Right lobe of liver (tissue), 6 donors: ENCODE results near the gene MAP1LC3B. TPM values are rescaled to one million over a fixed set of nuclear protein-coding genes. Genes with fewer than 3 reads are reported as not detected.

Experiments
- ATAC-seq, 4 donors: fragments of 200-7000 bp; cut with Tn5 transposase; one replicate each; pipeline ENCODE4 v1.9.1; 2020; ENCODE audit warnings: mild to moderate bottlenecking in 4 of 4, moderate library complexity in 4 of 4
- DNase-seq, 3 donors: peaks; one replicate each; pipeline ENCODE4 v3.0.0-alpha.2; 2020
- H3K27ac ChIP-seq, 3 donors: fragments of 200-600 bp; one replicate each; pipeline ENCODE4 v1.8.0; 2022
- H3K27me3 ChIP-seq, 2 donors: fragments of 200-600 bp; one replicate each; pipeline ENCODE4 v1.8.0; 2022
- H3K36me3 ChIP-seq, 4 donors: fragments of 200-600 bp; sonication (generic) in 1 of 4; one replicate each; pipeline versions ENCODE4 v1.5.1 to v1.8.0; 2017 to 2022; ENCODE audit warnings: control low read depth in 1 of 4
- H3K4me1 ChIP-seq, 4 donors: fragments of 200-600 bp; sonication (generic) in 1 of 4; one replicate each; pipeline versions ENCODE4 v1.5.1 to v1.8.0; 2017 to 2022; ENCODE audit warnings: control low read depth in 1 of 4
- H3K4me3 ChIP-seq, 3 donors: fragments of 200-600 bp; one replicate each; pipeline ENCODE4 v1.8.0; 2022
- H3K9me3 ChIP-seq, 4 donors: fragments of 200-600 bp; sonication (generic) in 1 of 4; one replicate each; pipeline versions ENCODE4 v1.5.1 to v1.8.0; 2017 to 2022; ENCODE audit warnings: control low read depth in 1 of 4
- POLR2A ChIP-seq: fragments of 450-650 bp; IDR thresholded peaks from one replicate; pipeline ENCODE4 v1.6.1; 2017; ENCODE audit warnings: antibody characterized with exemption, mild to moderate bottlenecking
- WGBS: methylation state at CpG from one replicate; pipeline ENCODE4 v1.1.6; 2018; ENCODE audit warnings: low coverage, low lambda C conversion rate; ENCODE audit not compliant: insufficient coverage; ENCODE audit errors: missing lambda C conversion rate; 5-methylcytosine and 5-hydroxymethylcytosine counted together
- intact Hi-C, 2 donors: fragments of 100-400 bp; cut with DNase I; formaldehyde crosslinking; loops; one replicate each; pipeline versions ENCODE4 v1.11.2 to v1.14.1; 2022
- total RNA-seq, 6 experiments: library from RNA; depleted of rRNA in 2 of 6; stranded (reverse); fragments of >200 nt in 2 of 6; fragmentation: NEBNext Ultra II Directional in 3 of 6; extraction: Animal tissue kit (Norgen Biotek cat#: 25700) in 3 of 6; gene quantifications; one replicate each; pipeline versions ENCODE4 v1.1.0 to v1.2.4, GENCODE V29; 2016 to 2023
- TF ChIP-seq, protein P1 (sequence below), 4 donors: fragments of 200-600 bp in 3 of 4; fragments of 450-650 bp in 1 of 4; IDR thresholded peaks; one replicate each; pipeline versions ENCODE4 v1.5.1 to v1.8.0; 2016 to 2022; ENCODE audit warnings: antibody characterized with exemption in 4 of 4, mild to moderate bottlenecking in 2 of 4
- donor health status: DM: no; HTN: yes; CAD: no.
- donor health status: DM: no; HTN: no; CAD: no.
- donor health status: DM: no; HTN: no; CAD: no.
- donor health status: DM: no; HTN: yes; CAD: no.
- donor health status: DM: no; HTN: yes; CAD: no.

MAP1LC3B gene
- total RNA-seq, 6 experiments from 2014 or later: 16.5 to 48.8 (median 25.6) TPM

DNA sequence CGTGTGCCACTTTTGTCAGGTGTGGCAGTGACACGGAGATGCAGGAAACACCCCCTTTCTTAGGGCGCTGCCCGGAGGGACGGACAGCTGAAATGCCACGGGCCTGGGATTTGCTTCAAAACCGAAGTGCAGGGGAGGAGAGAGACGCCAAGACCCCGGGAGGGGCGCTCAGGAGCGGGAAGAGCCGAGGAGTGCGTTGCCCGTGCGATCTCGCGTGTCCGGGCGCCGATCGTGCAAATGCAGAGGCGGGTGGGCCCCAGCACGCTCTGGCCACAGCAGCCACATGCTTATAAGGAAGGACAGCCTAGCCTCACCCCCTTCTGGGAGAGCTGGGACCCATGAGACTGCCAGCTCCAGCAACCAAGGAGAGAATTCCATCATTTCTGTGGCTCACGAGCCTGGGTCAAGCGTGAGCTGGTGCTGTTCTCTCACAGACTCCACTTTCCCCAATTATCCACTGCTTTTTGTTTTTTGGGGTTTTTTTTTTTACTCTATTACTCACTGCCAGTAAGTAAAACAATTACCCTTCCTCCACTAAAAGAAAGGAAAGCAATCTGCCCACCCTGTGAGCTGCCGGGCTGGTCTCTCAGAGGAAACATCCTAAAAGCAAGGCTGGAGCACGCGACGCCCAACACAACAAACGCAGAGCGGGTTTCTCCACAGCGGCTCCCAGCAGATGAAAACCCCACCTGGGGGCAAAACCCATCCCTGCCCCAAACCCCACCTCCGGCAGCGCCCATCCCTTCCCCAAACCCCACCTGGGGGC is 47.8 kb upstream of the MAP1LC3B start:
- Histone ChIP-seq H3K4me3 (no peak overlapping the region), H3K27ac (no peak overlapping the region), H3K9me3 (no peaks in the 10 kb centered on the region), H3K36me3 (peaks cover 0 to 76% (median 23%) of the 10 kb centered on the region in 4 donors), H3K4me1 (no peaks in the 10 kb centered on the region), H3K27me3 (no peaks in the 10 kb centered on the region)
- intact Hi-C loops: no loop called here
- TF ChIP-seq, protein P1, sequence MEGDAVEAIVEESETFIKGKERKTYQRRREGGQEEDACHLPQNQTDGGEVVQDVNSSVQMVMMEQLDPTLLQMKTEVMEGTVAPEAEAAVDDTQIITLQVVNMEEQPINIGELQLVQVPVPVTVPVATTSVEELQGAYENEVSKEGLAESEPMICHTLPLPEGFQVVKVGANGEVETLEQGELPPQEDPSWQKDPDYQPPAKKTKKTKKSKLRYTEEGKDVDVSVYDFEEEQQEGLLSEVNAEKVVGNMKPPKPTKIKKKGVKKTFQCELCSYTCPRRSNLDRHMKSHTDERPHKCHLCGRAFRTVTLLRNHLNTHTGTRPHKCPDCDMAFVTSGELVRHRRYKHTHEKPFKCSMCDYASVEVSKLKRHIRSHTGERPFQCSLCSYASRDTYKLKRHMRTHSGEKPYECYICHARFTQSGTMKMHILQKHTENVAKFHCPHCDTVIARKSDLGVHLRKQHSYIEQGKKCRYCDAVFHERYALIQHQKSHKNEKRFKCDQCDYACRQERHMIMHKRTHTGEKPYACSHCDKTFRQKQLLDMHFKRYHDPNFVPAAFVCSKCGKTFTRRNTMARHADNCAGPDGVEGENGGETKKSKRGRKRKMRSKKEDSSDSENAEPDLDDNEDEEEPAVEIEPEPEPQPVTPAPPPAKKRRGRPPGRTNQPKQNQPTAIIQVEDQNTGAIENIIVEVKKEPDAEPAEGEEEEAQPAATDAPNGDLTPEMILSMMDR (IDR thresholded peaks at IDR 0.05): no peak
- TF ChIP-seq POLR2A: no peak
- DNase-seq (no peak), ATAC-seq (no peak)
- WGBS: 92% methylated on average over 4 of the region's 34 CpGs

DNA sequence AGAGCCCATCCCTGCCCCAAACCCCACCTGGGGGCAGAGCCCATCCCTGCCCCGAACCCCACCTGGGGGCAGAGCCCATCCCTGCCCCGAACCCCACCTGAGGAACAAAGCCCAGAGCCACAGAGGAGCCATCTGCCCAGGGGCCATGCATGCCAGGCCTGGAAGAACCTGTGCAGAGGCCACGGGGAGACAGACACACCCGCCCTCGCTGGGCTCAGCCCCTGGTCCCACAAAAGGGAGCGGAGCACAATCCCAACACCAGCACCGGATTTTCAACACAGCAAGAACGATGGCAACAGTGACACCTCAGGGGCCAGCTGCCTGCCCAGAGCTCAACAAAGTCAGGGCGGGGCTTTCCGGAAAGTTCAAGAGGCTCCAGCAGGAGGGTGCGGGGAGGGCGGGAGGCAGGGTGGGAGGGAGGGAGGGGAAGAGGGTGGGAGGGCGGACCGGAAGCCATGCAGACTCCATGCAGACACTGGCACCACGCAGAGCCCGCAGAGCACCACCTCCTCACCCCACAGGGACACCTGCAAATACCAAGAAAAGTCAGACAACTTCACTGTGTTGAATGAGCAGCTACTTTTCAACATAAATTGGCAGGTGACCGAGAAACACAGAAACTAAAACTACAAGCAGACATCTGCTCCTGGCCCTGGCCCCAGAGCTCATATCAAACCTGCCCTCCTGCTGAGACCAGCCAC is 47.1 kb upstream of the MAP1LC3B start:
- no peak for DNase-seq
- Histone ChIP-seq H3K27ac (no peak overlapping the region), H3K4me3 (no peak overlapping the region), H3K36me3 (peaks cover 0 to 72% (median 20%) of the 10 kb centered on the region in 4 donors), H3K9me3 (no peaks in the 10 kb centered on the region), H3K4me1 (no peaks in the 10 kb centered on the region), H3K27me3 (no peaks in the 10 kb centered on the region)
- intact Hi-C loops: no loop called here
- ATAC-seq: no peak
- TF ChIP-seq, protein P1 (IDR thresholded peaks at IDR 0.05): no peak
- TF ChIP-seq POLR2A: no peak
- 52% methylated on average over 8 of the region's 17 CpGs for WGBS

GRCh38 chr16:87345726-87346424 is 46.3 kb upstream of the MAP1LC3B start:
- Histone ChIP-seq H3K36me3 (peaks cover 0 to 64% (median 20%) of the 10 kb centered on the region in 4 donors), H3K4me1 (no peaks in the 10 kb centered on the region), H3K27me3 (no peaks in the 10 kb centered on the region), H3K9me3 (no peaks in the 10 kb centered on the region), H3K4me3 (no peak overlapping the region), H3K27ac (no peak overlapping the region)
- no peak for ATAC-seq
- DNase-seq: no peak
- 88% methylated on average over 12 of the region's 28 CpGs for WGBS
- intact Hi-C loops: no loop called here
- TF ChIP-seq, protein P1 (IDR thresholded peaks at IDR 0.05): no peak
- TF ChIP-seq POLR2A: no peak

- TF ChIP-seq, protein P1 (IDR thresholded peaks at IDR 0.05): no peak
- no peaks in the 10 kb centered on the region for H3K4me1 ChIP-seq
- ATAC-seq: no peak
- no peak for DNase-seq
- H3K36me3 ChIP-seq: peaks cover 0 to 57% (median 18%) of the 10 kb centered on the region in 4 donors
- no peaks in the 10 kb centered on the region for H3K9me3 ChIP-seq
- H3K27ac ChIP-seq: no peak overlapping the region
- no peak overlapping the region for H3K4me3 ChIP-seq
- no peaks in the 10 kb centered on the region for H3K27me3 ChIP-seq
- intact Hi-C loops: no loop called here
- 93% methylated on average over 10 of the region's 21 CpGs for WGBS
Observed at GRCh38 chr16:87346517-87347060, 45.5 kb upstream of the MAP1LC3B start.
